SU-DHL-6 (cell line): ENCODE data around the gene SP140L.

Experiments
- H2AFZ ChIP-seq: fragments of 200-600 bp; sonication (generic); 2 replicates; pipeline ENCODE4 v1.6.1; 2014; ENCODE audit warnings: low read depth, mild to moderate bottlenecking, moderate library complexity, mixed read lengths, antibody characterized with exemption, low read length; ENCODE audit not compliant: severe bottlenecking
- H3F3A ChIP-seq: fragments of 200-600 bp; shearing (Covaris generic); 2 replicates; pipeline ENCODE4 v1.6.0; 2016; ENCODE audit warnings: antibody characterized with exemption, mild to moderate bottlenecking; ENCODE audit not compliant: insufficient read depth
- H3K27ac ChIP-seq: fragments of 200-600 bp; sonication (generic); 2 replicates; pipeline ENCODE4 v1.5.1; 2016; ENCODE audit warnings: low read depth, mild to moderate bottlenecking, low read length, moderate library complexity, mixed read lengths
- H3K27me3 ChIP-seq: fragments of 200-600 bp; sonication (generic), shearing (Covaris generic); 2 replicates; pipeline ENCODE4 v1.6.0; 2014; ENCODE audit warnings: mild to moderate bottlenecking, low read length
- H3K36me3 ChIP-seq: fragments of 200-600 bp; sonication (generic); 2 replicates; pipeline ENCODE4 v1.6.1; 2014; ENCODE audit warnings: mild to moderate bottlenecking, low read length, mixed read lengths
- H3K4me2 ChIP-seq: fragments of 300-600, 200-600 bp; shearing (Covaris generic), sonication (generic); 2 replicates; pipeline ENCODE4 v1.6.0; 2014; ENCODE audit warnings: low read length, low read depth, mild to moderate bottlenecking; ENCODE audit not compliant: poor library complexity, severe bottlenecking
- H3K4me3 ChIP-seq: fragments of 200-600 bp; sonication (generic); 2 replicates; pipeline ENCODE4 v1.5.1; 2014; ENCODE audit warnings: antibody characterized with exemption, low read length, mild to moderate bottlenecking, mixed read lengths; ENCODE audit not compliant: insufficient read depth, poor library complexity, severe bottlenecking
- H3K79me2 ChIP-seq: fragments of 200-600 bp; sonication (generic); 2 replicates; pipeline ENCODE4 v1.6.1; 2014; ENCODE audit warnings: mild to moderate bottlenecking, low read length, moderate library complexity; ENCODE audit not compliant: insufficient read depth
- H3K9ac ChIP-seq: fragments of 200-600 bp; sonication (generic); 2 replicates; pipeline ENCODE4 v1.7.0; 2014; ENCODE audit warnings: mild to moderate bottlenecking, low read length
- H3K9me2 ChIP-seq: fragments of 200-600 bp; sonication (generic); replicated peaks from 2 replicates; pipeline ENCODE4 v1.6.1; 2014; ENCODE audit warnings: low read length; ENCODE audit not compliant: insufficient read depth
- H3K9me3 ChIP-seq: fragments of 200-600 bp; sonication (generic); 2 replicates; pipeline ENCODE4 v1.6.1; 2014; ENCODE audit warnings: low read length, mixed read lengths; ENCODE audit not compliant: insufficient read depth
- H4K20me1 ChIP-seq: fragments of 200-600 bp; sonication (generic); 2 replicates; pipeline ENCODE4 v1.6.1; 2014; ENCODE audit warnings: low read depth, mild to moderate bottlenecking, antibody characterized with exemption, low read length, moderate library complexity, mixed read lengths
- CTCF ChIP-seq: fragments of 200-600 bp; sonication (generic); IDR thresholded peaks from one replicate; pipeline ENCODE4 v1.5.1; 2017; ENCODE audit warnings: antibody characterized with exemption, mild to moderate bottlenecking, low read length, moderate library complexity; ENCODE audit not compliant: insufficient read depth, poor library complexity, severe bottlenecking
- EZH2phosphoT487 ChIP-seq: fragments of 200-600 bp; sonication (generic), shearing (Covaris generic); conservative IDR thresholded peaks from 2 replicates; pipeline ENCODE4 v1.6.1; 2018; ENCODE audit warnings: mild to moderate bottlenecking, antibody characterized with exemption, low read length, moderate library complexity, mixed read lengths

The SP140L gene

GRCh38 chr2:230347659-230348305 lies 20.8 kb downstream of the SP140L start:
- no peak overlapping the region for H3K9ac ChIP-seq
- H3K79me2 ChIP-seq = peaks cover 13% of the 10 kb centered on the region; the same call in 1 of the 2 replicates
- peaks cover 7% of the 10 kb centered on the region; the same call in 1 of the 2 replicates for H3K9me3 ChIP-seq
- H3K27me3 ChIP-seq = no peaks in the 10 kb centered on the region
- H3K9me2 ChIP-seq = no peaks in the 10 kb centered on the region
- no peak overlapping the region for H3K4me3 ChIP-seq
- H4K20me1 ChIP-seq = no peaks in the 10 kb centered on the region
- H3K4me2 ChIP-seq = no peak overlapping the region
- H3F3A ChIP-seq = no peaks in the 10 kb centered on the region
- H3K36me3 ChIP-seq = peaks cover 24% of the 10 kb centered on the region
- no peak overlapping the region for H3K27ac ChIP-seq
- TF ChIP-seq EZH2phosphoT487 (no peak), CTCF (no peak)
- H2AFZ ChIP-seq = no peak overlapping the region

- Histone ChIP-seq H3K9me2 (no peaks in the 10 kb centered on the region), H3K9ac (no peak overlapping the region), H3K4me2 (no peak overlapping the region), H3K4me3 (no peak overlapping the region), H3F3A (no peaks in the 10 kb centered on the region), H3K27ac (no peak overlapping the region), H3K27me3 (no peaks in the 10 kb centered on the region), H3K36me3 (peaks cover 24% of the 10 kb centered on the region), H3K9me3 (peaks cover 7% of the 10 kb centered on the region; the same call in 1 of the 2 replicates), H2AFZ (no peak overlapping the region), H4K20me1 (peaks cover 6% of the 10 kb centered on the region; the same call in 1 of the 2 replicates), H3K79me2 (peaks cover 13% of the 10 kb centered on the region; the same call in 1 of the 2 replicates)
- TF ChIP-seq CTCF = no peak
- no peak for TF ChIP-seq EZH2phosphoT487
Observed at GRCh38 chr2:230348787-230349186, 21.8 kb downstream of the SP140L start.

GRCh38 chr2:230356084-230356483 lies 29.1 kb downstream of the SP140L start:
- Histone ChIP-seq H3K27me3 (no peaks in the 10 kb centered on the region), H3K79me2 (no peaks in the 10 kb centered on the region), H3K4me3 (no peak overlapping the region), H3K9me3 (no peaks in the 10 kb centered on the region), H4K20me1 (peaks cover 6% of the 10 kb centered on the region; the same call in 1 of the 2 replicates), H3K9me2 (no peaks in the 10 kb centered on the region), H3F3A (0 out of 2 replicates have a peak, but pooled peaks cover 5% of the 10 kb centered on the region), H2AFZ (no peak overlapping the region), H3K27ac (no peak overlapping the region), H3K36me3 (0 out of 2 replicates have a peak, but pooled peaks cover 5% of the 10 kb centered on the region), H3K9ac (no peak overlapping the region), H3K4me2 (no peak overlapping the region)
- TF ChIP-seq EZH2phosphoT487 (no peak), CTCF (no peak)
